Endothelial cell of umbilical vein (primary cell): Measurements from ENCODE around the gene FAM168B. TPM values are rescaled to one million over a fixed set of nuclear protein-coding genes. Genes with fewer than 3 reads are reported as not detected.

Experiments
- BruUV-seq: library from RNA; stranded (reverse); fragments of 400-500 nt; replicated peaks from 2 replicates; lab custom pipeline; 2021; lab: Mats Ljungman, UMichigan
- CTCF ChIA-PET: fragments of 300-600, 350-600 bp; sonication (Branson Sonifier 250); formaldehyde crosslinking; loops from one replicate; lab custom pipeline; 2021; ENCODE audit warnings: antibody characterized with exemption, inconsistent platforms; lab: Charles Lee
- POLR2A ChIA-PET: fragments of 300-600, 350-600 bp; sonication (Branson Sonifier 250); formaldehyde crosslinking; loops from one replicate; lab custom pipeline; 2021; ENCODE audit warnings: antibody characterized with exemption, inconsistent platforms; lab: Charles Lee
- DNase-seq: peaks from one replicate; pipeline ENCODE4 v3.0.0-alpha.2; 2011; ENCODE audit warnings: low read depth, low spot score
- FAIRE-seq: peaks from 2 replicates; lab custom pipeline; 2011; peaks lifted over from hg19 to GRCh38; lab: Jason Lieb, UNC
- H2AFZ ChIP-seq: 2 replicates; pipeline ENCODE4 v1.6.0; 2012; ENCODE audit warnings: low read depth, low read length, control low read depth, inconsistent platforms
- H3K27ac ChIP-seq: 2 replicates; pipeline ENCODE4 v1.5.1; 2011; ENCODE audit warnings: low read depth, mild to moderate bottlenecking, control low read depth, low read length, moderate library complexity; ENCODE audit not compliant: insufficient read depth
- H3K27me3 ChIP-seq, 2 experiments: 2 replicates each; pipeline versions ENCODE4 v1.6.0 to v1.6.1; 2011; ENCODE audit warnings: low read length in 2 of 2, mixed read lengths in 1 of 2; ENCODE audit not compliant: control insufficient read depth in 2 of 2, insufficient read depth in 2 of 2
- H3K36me3 ChIP-seq, 2 experiments: 2 replicates in 1 of 2; 3 replicates in 1 of 2; pipeline ENCODE4 v1.5.1; 2011; ENCODE audit warnings: low read length in 2 of 2, mild to moderate bottlenecking in 1 of 2, moderate library complexity in 1 of 2; ENCODE audit not compliant: control insufficient read depth in 2 of 2, insufficient read depth in 2 of 2; ENCODE audit errors: extremely low read depth in 1 of 2
- H3K4me1 ChIP-seq: 3 replicates; pipeline ENCODE4 v1.5.1; 2011; ENCODE audit warnings: mild to moderate bottlenecking, low read length; ENCODE audit not compliant: control insufficient read depth, insufficient read depth; ENCODE audit errors: extremely low read depth
- H3K4me2 ChIP-seq: 2 replicates; pipeline ENCODE4 v1.6.1; 2011; ENCODE audit warnings: low read length, control low read depth, mixed read lengths; ENCODE audit not compliant: insufficient read depth
- H3K4me3 ChIP-seq, 3 experiments: fragments of 200-600 bp in 1 of 3; sonication (generic), shearing (Covaris generic) in 1 of 3; replicated peaks in 1 of 3; 2 replicates each; pipeline ENCODE4 v1.5.1; 2011 to 2016; ENCODE audit warnings: control low read depth in 3 of 3, low read length in 3 of 3, mild to moderate bottlenecking in 2 of 3, inconsistent platforms in 1 of 3, low read depth in 1 of 3, moderate library complexity in 1 of 3; ENCODE audit not compliant: insufficient read depth in 1 of 3
- H3K79me2 ChIP-seq: 2 replicates; pipeline ENCODE4 v1.6.0; 2012; ENCODE audit warnings: low read length, inconsistent platforms; ENCODE audit not compliant: control insufficient read depth, insufficient read depth
- H3K9ac ChIP-seq: replicated peaks from 2 replicates; pipeline ENCODE3; 2011; ENCODE audit warnings: low read length, control low read depth; ENCODE audit not compliant: insufficient read depth; ENCODE audit errors: extremely low read depth
- H3K9me1 ChIP-seq: replicated peaks from 3 replicates; pipeline ENCODE4 v1.6.0; 2011; ENCODE audit warnings: mild to moderate bottlenecking, low read length; ENCODE audit not compliant: control insufficient read depth, insufficient read depth; ENCODE audit errors: extremely low read depth
- H3K9me3 ChIP-seq: replicated peaks from 2 replicates; pipeline ENCODE4 v1.5.1; 2012; ENCODE audit warnings: low read length, inconsistent platforms; ENCODE audit not compliant: control insufficient read depth, insufficient read depth
- H4K20me1 ChIP-seq: replicated peaks from 2 replicates; pipeline ENCODE3; 2011; ENCODE audit warnings: mild to moderate bottlenecking, low read length; ENCODE audit not compliant: control insufficient read depth, insufficient read depth; ENCODE audit errors: extremely low read depth
- EZH2 ChIP-seq: IDR thresholded peaks from 2 replicates; pipeline ENCODE4 v1.6.1; 2012; ENCODE audit warnings: borderline replicate concordance, low read depth, mild to moderate bottlenecking, moderate library complexity, low read length, inconsistent platforms; ENCODE audit not compliant: severe bottlenecking
- FOS ChIP-seq: IDR thresholded peaks from 2 replicates; pipeline ENCODE4 v1.6.1; 2011; ENCODE audit warnings: mild to moderate bottlenecking, low read length, moderate library complexity, borderline replicate concordance; ENCODE audit not compliant: insufficient read depth
- GATA2 ChIP-seq: IDR thresholded peaks from 2 replicates; pipeline ENCODE4 v1.7.0; 2011; ENCODE audit warnings: low read depth, mild to moderate bottlenecking, moderate library complexity, mixed read lengths, low read length; ENCODE audit not compliant: insufficient read length, insufficient read depth
- JUN ChIP-seq: IDR thresholded peaks from 2 replicates; pipeline ENCODE4 v1.6.1; 2011; ENCODE audit warnings: borderline replicate concordance, low read depth; ENCODE audit not compliant: insufficient read length, insufficient read depth
- MYC ChIP-seq: IDR thresholded peaks from one replicate; pipeline ENCODE4 v1.6.1; 2011; ENCODE audit warnings: mild to moderate bottlenecking, low read depth, low read length
- POLR2A ChIP-seq: IDR thresholded peaks from 2 replicates; pipeline ENCODE4 v1.6.1; 2012; ENCODE audit warnings: low read depth, mild to moderate bottlenecking, control low read depth, low read length
- POLR2AphosphoS5 ChIP-seq: IDR thresholded peaks from 2 replicates; pipeline ENCODE4 v1.6.1; 2012; ENCODE audit warnings: low read depth, mild to moderate bottlenecking, control low read depth, low read length, moderate library complexity; ENCODE audit not compliant: insufficient read depth
- dilution Hi-C: fragments of 300-500 bp; cut with MboI; formaldehyde crosslinking; loops from one replicate; pipeline ENCODE4 v1.15.0; 2019; ENCODE audit warnings: low sequenced_read_pairs; ENCODE audit not compliant: extremely low pct_ligation_motif_present
- intact Hi-C: fragments of 100-400 bp; cut with micrococcal nuclease; formaldehyde crosslinking; loops from one replicate; pipeline ENCODE4 v1.10.0; 2022
- polyA plus RNA-seq, 4 experiments: library from polyadenylated mRNA; depleted of rRNA in 3 of 4; stranded (reverse) in 3 of 4; unstranded in 1 of 4; fragments of >200 nt; gene quantifications; 2 replicates each; pipeline versions ENCODE4 v1.2.1 to v1.2.3, GENCODE V29; 2011 to 2012; ENCODE audit warnings: missing spikeins in 1 of 4
- total RNA-seq: library from RNA; stranded (reverse); gene quantifications from 2 replicates; pipeline ENCODE4 v1.2.3, GENCODE V29; 2021
- TF ChIP-seq, protein P1 (sequence below): IDR thresholded peaks from 2 replicates; pipeline ENCODE4 v1.6.1; 2011; ENCODE audit not compliant: insufficient read depth, insufficient read length
- TF ChIP-seq, protein P2 (sequence below), 2 donors: IDR thresholded peaks; 1 replicate in 1 of 2; 2 replicates in 1 of 2; pipeline ENCODE4 v1.5.1; 2011; ENCODE audit warnings: low read length in 2 of 2, mild to moderate bottlenecking in 2 of 2, moderate library complexity in 2 of 2, control low read depth in 1 of 2, inconsistent platforms in 1 of 2, low read depth in 1 of 2; ENCODE audit not compliant: insufficient read depth in 1 of 2; ENCODE audit errors: extremely low read depth in 1 of 2

The FAM168B gene
- total and polyA plus RNA-seq, 2 donors (not counting 3 experiments of a cell fraction or from before 2014, with no cell fraction given) = 109 to 183 TPM

DNA sequence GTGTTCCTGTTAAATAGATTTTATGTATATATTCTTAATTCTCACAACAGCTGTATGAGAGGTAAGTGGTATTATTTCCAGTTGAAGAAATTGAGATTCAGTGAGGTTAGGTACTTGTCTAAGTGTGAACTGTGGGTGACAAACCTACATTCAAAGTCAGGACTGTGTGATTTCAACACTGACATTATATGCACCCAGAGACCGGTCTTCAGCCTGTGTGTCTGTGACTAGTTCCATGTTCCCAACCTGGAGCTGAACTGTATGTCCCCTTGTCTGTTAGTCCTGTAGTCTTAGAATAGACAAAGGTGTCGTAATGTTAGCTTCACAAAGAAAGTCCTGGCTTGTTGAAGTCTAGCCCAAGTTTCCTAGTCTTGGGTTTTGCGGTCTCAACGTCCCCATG is 29.2 kb upstream of the FAM168B start:
- no peak overlapping the region for H3K27ac ChIP-seq
- no peak overlapping the region for H3K4me3 ChIP-seq
- POLR2A ChIA-PET = no interaction called here
- no peaks in the 10 kb centered on the region for H3K9me1 ChIP-seq
- H3K36me3 ChIP-seq = peaks cover 4 to 22% of the 10 kb centered on the region in 2 experiments
- dilution Hi-C loops = no loop called here
- H3K4me2 ChIP-seq = no peak overlapping the region
- no peaks in the 10 kb centered on the region for H3K9me3 ChIP-seq
- no TSS peak for BruUV-seq
- H3K79me2 ChIP-seq = peaks cover 51% of the 10 kb centered on the region
- H4K20me1 ChIP-seq = no peaks in the 10 kb centered on the region
- H3K9ac ChIP-seq = no peak overlapping the region
- intact Hi-C loops = no loop called here
- CTCF ChIA-PET = interaction anchor here (1.0 kb wide), 1 partner anchor 10 kb away, joined by 3 read pairs; no protein-coding TSS in a partner anchor
- H3K27me3 ChIP-seq = no peaks in the 10 kb centered on the region
- DNase-seq (no peak), FAIRE-seq (no peak)
- H2AFZ ChIP-seq = no peak overlapping the region
- no peaks in the 10 kb centered on the region for H3K4me1 ChIP-seq
- TF ChIP-seq FOS (no peak), JUN (no peak), POLR2AphosphoS5 (no peak), MYC (no peak), GATA2 (no peak), EZH2 (no peak), POLR2A (no peak)
- TF ChIP-seq, protein P1, sequence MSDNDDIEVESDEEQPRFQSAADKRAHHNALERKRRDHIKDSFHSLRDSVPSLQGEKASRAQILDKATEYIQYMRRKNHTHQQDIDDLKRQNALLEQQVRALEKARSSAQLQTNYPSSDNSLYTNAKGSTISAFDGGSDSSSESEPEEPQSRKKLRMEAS = no peak
- TF ChIP-seq, protein P2, sequence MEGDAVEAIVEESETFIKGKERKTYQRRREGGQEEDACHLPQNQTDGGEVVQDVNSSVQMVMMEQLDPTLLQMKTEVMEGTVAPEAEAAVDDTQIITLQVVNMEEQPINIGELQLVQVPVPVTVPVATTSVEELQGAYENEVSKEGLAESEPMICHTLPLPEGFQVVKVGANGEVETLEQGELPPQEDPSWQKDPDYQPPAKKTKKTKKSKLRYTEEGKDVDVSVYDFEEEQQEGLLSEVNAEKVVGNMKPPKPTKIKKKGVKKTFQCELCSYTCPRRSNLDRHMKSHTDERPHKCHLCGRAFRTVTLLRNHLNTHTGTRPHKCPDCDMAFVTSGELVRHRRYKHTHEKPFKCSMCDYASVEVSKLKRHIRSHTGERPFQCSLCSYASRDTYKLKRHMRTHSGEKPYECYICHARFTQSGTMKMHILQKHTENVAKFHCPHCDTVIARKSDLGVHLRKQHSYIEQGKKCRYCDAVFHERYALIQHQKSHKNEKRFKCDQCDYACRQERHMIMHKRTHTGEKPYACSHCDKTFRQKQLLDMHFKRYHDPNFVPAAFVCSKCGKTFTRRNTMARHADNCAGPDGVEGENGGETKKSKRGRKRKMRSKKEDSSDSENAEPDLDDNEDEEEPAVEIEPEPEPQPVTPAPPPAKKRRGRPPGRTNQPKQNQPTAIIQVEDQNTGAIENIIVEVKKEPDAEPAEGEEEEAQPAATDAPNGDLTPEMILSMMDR (IDR thresholded peaks at IDR 0.05; ENCODE audit: extremely low read depth in 1 of 2, insufficient read depth in 1 of 2, low read depth in 1 of 2, low read length in 2 of 2) = no peak
